Motor neuron (in vitro differentiated cells): ENCODE measurements around the gene GADD45GIP1. TPM values are rescaled to one million over a fixed set of nuclear protein-coding genes. Genes with fewer than 3 reads are reported as not detected.
A peak's percentile ranks its signal among the peaks of the same experiment; 100 is the strongest.
"Not testable (repeated sequence)": the region's sequence is repeated elsewhere in the genome, so short reads cannot be mapped to it uniquely, and the experiment has no call there.

Source experiments
- ATAC-seq, 8 experiments: fragments of 200-7000 bp; cut with Tn5 transposase; replicated peaks in 6 of 8; 2 replicates each; pipeline ENCODE4 v1.8.0; 2021; ENCODE audit warnings: mild to moderate bottlenecking in 8 of 8, moderate library complexity in 8 of 8
- H3K27ac ChIP-seq, 2 donors: fragments of 250-450 bp; sonication (Bioruptor Pico); 2 replicates each; pipeline ENCODE4 v1.9.0; 2021; ENCODE audit warnings: antibody characterized with exemption in 2 of 2, mild to moderate bottlenecking in 2 of 2, moderate library complexity in 1 of 2
- H3K4me1 ChIP-seq, 2 donors: fragments of 250-450 bp; sonication (Bioruptor Pico); replicated peaks in 1 of 2; 2 replicates each; pipeline ENCODE4 v1.6.1; 2021; ENCODE audit warnings: antibody characterized with exemption in 2 of 2, mild to moderate bottlenecking in 2 of 2, moderate library complexity in 1 of 2
- H3K4me3 ChIP-seq, 5 donors: fragments of 250-450 bp; sonication (Bioruptor Pico); 2 replicates each; pipeline ENCODE4 v1.9.0; 2021; ENCODE audit warnings: antibody characterized with exemption in 5 of 5, mild to moderate bottlenecking in 5 of 5, moderate library complexity in 4 of 5
- WGBS, 10 experiments: fragments of 450-650 bp; shearing (Covaris generic); methylation state at CpG; one replicate each; pipeline ENCODE4 v1.0.0; 2022; 5-methylcytosine and 5-hydroxymethylcytosine counted together
- in situ Hi-C, 9 experiments: fragments of 400-800 bp; cut with MboI; loops; one replicate each; pipeline ENCODE4 v1.15.0; 2021; ENCODE audit warnings: low sequenced_read_pairs in 9 of 9, low pct_unique_long_range_greater_than_20kb in 2 of 9; ENCODE audit not compliant: unreplicated experiment in 9 of 9
- total RNA-seq, 8 experiments: library from RNA; unstranded; fragments of 300-600 nt; gene quantifications; 2 replicates each; pipeline versions ENCODE4 v1.2.3 to v1.2.4, GENCODE V29; 2022

GADD45GIP1 gene
- total RNA-seq, 8 experiments from 2014 or later: 18.2 to 51.6 (median 28.3) TPM

DNA sequence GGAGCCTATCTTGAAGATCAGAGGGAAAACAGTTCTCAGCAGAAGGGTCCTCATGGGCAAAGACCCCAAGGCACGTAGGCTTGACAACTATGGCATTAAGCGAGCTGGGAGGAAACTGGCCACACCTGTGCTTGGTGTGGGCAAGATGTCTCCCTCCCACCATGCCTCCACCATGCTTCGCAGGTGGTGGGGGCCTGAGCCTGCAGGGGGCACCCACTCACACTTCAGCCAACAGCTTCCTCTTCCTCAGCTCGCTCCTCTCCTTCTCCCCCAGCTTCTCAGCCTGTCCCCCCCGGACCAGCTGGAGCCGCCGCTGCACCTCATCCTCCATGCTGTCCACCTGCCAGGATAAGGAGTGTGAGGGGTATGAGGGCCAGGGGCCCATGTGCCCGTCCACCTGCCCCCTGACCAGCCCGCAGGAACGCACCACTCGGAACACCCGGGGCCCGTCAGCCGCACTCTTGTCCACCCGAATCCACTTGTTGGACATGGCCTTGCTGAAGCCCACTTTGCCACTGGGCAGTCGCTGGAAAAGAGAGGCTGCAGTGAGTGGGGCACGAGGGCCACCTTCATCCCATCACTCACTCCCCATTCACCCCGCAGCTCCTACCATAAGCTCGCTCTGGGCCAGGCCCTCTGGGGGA, 26.9 kb downstream of the GADD45GIP1 start:
- H3K4me3 ChIP-seq: no peak overlapping the region
- in situ Hi-C loops: no loop called here
- peaks cover 9 to 12% of the 10 kb centered on the region in 2 donors for H3K4me1 ChIP-seq
- ATAC-seq: no peak
- WGBS, 10 experiments: 90 to 100% (median 100%) methylated on average over 1 to 5 of the region's 19 CpGs; no CpG with 5 or more reads in 3 of the 10 experiments
- H3K27ac ChIP-seq: no peak overlapping the region

DNA sequence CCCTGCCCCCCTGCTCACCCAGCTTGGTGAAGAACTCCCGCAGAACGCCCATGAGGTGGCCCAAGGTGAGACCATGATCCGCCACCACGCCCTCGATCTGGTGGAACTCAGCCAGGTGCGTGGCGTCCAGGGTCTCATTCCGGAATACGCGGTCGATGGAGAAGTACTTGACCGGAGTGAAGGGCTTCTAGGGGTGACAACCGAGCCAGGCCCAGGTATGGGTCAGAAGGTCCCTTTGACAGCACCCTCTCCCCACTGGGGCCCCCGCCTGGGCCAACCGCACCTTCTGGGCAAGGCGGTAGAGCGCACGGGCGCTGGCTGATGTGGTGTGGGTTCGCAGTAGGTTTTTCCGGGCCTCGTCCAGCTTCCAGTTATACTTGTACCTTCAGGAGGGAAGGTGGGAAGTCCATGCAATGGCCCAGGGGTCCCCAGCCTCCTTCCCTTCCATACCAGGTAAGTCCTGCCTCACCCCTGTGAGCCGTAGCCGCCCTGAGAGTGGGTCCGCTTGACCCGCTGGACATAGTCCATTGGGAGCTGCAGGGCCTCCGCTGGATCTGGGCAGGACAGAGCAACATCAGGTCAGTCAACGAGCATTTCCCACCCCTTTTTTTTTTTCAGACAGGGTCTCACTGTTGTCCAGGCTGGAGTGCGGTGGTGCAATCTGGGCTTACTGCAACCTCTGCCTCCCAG, 32.3 kb downstream of the GADD45GIP1 start:
- in situ Hi-C loops: no loop called here
- peak in 3 of 8 experiments; percentile 13 to 20 (median 18) for ATAC-seq
- Histone ChIP-seq H3K27ac (no peak overlapping the region), H3K4me1 (no peaks in the 10 kb centered on the region), H3K4me3 (no peak overlapping the region)
- WGBS, 10 experiments: 97 to 100% (median 100%) methylated on average over 1 to 7 of the region's 29 CpGs; no CpG with 5 or more reads in 5 of the 10 experiments

DNA sequence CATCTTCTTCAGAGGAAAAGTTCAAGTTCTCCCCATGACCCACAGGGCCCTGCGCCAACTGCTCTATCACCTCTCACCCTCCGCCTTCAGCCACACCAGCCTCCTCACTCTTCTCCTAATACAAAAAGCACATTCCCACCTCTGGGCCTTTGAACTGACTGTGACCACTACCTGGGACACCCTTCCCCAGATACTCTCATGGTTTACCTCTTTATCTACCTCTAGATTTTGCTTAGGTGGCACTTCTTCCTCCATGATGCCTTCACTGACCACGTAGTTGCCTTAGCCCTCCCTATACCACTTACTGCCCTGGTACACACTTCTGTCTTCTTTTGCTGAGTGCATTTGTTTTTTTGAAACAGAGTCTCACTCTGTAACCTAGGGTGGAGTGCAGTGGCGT, 34.1 kb downstream of the GADD45GIP1 start:
- no peak for ATAC-seq
- in situ Hi-C loops: no loop called here
- Histone ChIP-seq H3K4me1 (no peaks in the 10 kb centered on the region), H3K4me3 (no peak overlapping the region), H3K27ac (no peak overlapping the region)
- 92 to 100% (median 98%) methylated on average over 1 to 4 of the region's 4 CpGs; no CpG with 5 or more reads in 4 of the 10 experiments for WGBS, 10 experiments

DNA sequence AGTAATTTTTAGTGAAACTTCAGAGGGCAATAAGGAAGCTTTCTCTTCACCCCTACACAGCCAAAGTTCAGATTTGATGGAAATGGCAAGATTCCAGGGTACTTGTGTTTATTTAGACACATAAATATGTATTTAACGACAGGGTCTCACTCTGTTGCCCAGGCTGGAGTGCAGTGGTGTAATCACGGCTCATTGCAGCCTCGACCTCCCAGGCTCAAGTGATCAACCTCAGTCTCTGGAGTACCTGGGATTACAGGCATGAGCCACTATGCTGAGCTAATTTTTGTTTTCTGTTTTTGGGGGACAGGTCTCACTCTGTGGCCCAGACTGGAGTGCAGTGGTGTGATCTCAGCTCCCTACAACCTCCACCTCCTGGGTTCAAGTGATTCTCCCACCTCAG, 36.0 kb downstream of the GADD45GIP1 start:
- in situ Hi-C loops: no loop called here
- no peak for ATAC-seq
- Histone ChIP-seq H3K4me3 (no peak overlapping the region), H3K4me1 (no peaks in the 10 kb centered on the region), H3K27ac (no peak overlapping the region)
- 10 to 100% (median 100%) methylated on average over 1 to 3 of the region's 3 CpGs; no CpG with 5 or more reads in 5 of the 10 experiments for WGBS, 10 experiments

DNA sequence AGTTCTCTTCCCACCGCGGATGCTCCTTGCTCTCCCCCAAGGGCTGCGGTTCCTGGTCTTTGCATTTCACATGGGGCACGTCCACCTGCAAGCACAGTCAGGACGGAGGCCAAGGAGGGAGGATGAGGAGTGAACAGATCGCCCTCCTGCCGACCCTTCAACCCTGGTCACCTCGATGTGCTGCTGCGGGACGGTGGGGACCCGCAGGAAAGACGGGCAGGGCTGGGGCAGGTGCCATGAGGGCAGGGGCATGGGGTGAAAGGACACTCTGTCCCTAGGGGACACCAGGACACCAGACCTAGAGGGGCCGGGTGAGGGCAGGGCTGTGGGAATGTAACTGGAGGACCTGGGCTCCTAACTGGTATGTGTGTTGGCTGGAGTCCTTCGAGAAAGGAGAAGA, 38.8 kb downstream of the GADD45GIP1 start:
- in situ Hi-C loops: no loop called here
- Histone ChIP-seq H3K27ac (no peak overlapping the region), H3K4me1 (peaks cover 4 to 8% of the 10 kb centered on the region in 2 donors), H3K4me3 (no peak overlapping the region)
- 80 to 100% (median 85%) methylated on average over 3 to 5 of the region's 14 CpGs; no CpG with 5 or more reads in 5 of the 10 experiments for WGBS, 10 experiments
- ATAC-seq: no peak

DNA sequence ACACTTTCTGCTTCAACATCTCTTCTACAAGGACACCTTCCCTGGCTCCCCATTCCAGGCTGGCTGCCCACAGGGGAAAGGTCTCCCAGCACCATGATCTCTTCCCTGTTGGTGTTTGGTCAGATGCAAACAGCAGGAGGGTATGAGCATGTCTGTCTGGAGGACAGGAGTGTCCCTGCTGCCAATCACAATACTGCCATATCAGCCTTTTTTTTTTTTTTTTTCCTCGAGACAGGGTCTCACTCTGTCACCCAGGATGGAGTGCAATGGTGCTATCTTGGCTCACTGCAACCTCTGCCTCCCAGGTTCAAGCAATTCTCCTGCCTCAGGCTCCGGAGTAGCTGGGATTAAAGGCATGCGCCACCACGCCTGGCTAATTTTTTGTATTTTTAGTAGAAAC, 41.2 kb downstream of the GADD45GIP1 start:
- H3K4me3 ChIP-seq, in situ Hi-C loops, ATAC-seq, H3K27ac ChIP-seq: not testable (repeated sequence)
- peaks cover 15 to 20% of the 10 kb centered on the region in 2 donors for H3K4me1 ChIP-seq
- 29 to 90% (median 75%) methylated on average over 1 to 2 of the region's 4 CpGs; no CpG with 5 or more reads in 7 of the 10 experiments for WGBS, 10 experiments

DNA sequence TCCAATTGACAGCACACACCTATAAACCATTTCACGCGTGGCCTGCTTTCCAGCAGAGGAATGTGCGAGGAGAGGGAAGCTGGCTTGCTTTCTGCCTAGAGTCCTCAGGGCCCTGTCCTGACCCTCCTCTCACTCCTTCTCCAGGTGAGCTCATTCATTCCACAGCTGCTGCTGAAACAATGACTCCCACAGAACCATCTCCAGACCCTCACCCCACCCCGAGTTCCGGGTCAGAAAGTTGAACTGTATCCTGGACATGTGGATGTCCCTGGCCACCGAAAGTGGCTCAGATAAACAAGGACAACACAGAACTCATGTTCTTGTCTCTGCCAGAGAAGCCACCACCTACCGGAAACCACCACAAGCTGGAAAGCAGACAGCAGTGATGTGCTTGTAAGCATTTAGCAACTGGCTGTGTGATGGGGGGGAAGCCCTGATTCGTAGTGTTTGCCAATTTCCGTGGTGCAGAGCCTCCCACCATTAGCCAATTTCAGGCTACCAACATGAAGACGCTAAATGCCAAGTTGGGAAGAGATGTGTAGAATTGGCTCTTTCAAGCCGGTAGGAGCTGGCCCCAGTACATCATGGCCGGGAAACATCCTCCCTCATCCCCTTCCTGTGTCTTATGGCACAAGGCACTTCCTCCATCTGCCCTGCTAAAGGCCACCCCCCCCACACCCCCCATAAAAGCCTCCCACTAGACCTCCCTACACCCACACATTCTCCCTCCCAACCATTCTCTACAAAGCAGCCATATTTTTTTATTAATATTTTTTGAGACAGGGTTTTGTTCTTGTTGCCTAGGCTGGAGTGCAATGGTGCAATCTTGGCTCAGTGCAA, 43.0 kb downstream of the GADD45GIP1 start:
- WGBS, 10 experiments: 20 to 100% (median 80%) methylated on average over 1 to 7 of the region's 12 CpGs; no CpG with 5 or more reads in 2 of the 10 experiments
- H3K4me3 ChIP-seq: no peak overlapping the region
- peak overlapping the region in 1 of 2 donors; percentile 61 for H3K27ac ChIP-seq
- in situ Hi-C loops: no loop called here
- peaks cover 15 to 25% of the 10 kb centered on the region in 2 donors for H3K4me1 ChIP-seq
- ATAC-seq: peak in 2 of 8 experiments; percentile 11 to 15

DNA sequence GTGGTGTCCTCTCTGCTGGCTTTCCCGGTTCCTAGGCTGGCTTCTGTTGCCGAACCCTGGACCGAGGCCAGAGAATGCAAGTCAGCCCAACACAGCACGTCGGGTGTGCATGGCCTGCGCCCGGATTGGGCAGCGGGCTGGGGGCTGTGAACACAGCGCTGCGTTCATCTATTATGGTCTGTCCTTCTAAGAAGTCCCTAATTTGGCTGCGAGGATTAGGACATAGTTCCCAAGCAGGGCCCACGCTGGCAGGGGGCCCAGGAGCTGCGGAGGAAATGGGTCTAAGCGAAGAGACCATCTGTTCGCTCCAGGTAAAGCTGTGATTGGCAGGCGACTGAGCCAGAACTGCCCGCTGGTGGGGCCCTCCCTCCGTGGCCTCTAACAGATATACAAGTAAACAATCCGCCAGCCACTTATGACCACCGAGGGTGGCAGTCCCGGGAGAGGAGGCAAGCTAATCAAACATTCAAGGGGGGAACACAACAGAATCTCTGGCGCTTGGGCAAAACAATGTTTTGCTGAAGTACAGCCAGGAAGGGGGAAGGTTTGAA, 43.9 kb downstream of the GADD45GIP1 start:
- 0 to 31% (median 10%) methylated on average over 1 to 18 of the region's 22 CpGs; no CpG with 5 or more reads in 2 of the 10 experiments for WGBS, 10 experiments
- Histone ChIP-seq H3K4me1 (peaks cover 17 to 33% of the 10 kb centered on the region in 2 donors), H3K27ac (peak overlapping the region in 1 of 2 donors; percentile 61), H3K4me3 (no peak overlapping the region)
- peak; percentile 80 to 89 (median 85) for ATAC-seq
- in situ Hi-C loops: no loop called here

DNA sequence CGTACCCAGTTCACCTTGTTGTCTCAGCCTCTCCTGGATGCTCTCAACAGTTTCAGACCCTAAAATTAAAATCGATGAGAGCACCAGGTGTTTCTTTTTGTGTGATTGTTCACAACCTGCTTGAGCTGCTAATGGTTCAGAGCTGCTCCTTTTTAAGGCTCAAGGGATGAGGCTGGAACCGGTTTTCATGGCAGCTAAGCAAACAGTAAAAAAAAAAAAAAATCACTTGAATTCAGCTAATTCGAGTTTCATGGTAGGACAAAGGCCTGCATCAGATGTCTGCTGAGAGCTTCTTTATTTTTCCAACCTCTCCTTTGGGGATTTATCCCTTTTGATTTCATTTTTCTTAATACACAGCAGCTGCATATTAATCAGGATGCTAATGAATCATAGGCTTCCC, 44.5 kb downstream of the GADD45GIP1 start:
- peak in 6 of 8 experiments; percentile 9 to 58 (median 50) for ATAC-seq
- in situ Hi-C loops: no loop called here
- Histone ChIP-seq H3K27ac (peak overlapping the region in 1 of 2 donors; percentile 61), H3K4me1 (peaks cover 17 to 33% of the 10 kb centered on the region in 2 donors), H3K4me3 (no peak overlapping the region)
- WGBS, 10 experiments: 0 to 60% (median 33%) methylated on average over 1 to 4 of the region's 4 CpGs; no CpG with 5 or more reads in 1 of the 10 experiments

DNA sequence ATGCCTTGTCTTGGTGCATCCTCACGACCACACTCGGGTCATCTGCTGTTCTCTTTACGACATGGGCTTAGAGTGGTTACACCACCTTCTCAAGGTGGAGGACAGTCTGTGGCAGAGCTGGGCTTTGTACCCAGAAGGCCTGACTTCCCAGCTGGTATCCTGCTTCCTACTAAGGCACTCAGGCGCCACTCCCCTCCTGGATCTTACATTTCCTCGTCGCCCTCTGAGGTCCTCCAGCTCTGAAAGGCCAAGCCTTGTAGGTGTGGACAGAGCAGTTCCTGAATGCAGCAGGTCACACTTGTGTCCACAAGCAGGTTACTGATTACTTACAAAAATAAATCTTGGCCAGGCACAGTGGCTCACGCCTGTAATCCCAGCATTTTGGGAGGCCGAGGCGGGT, 49.9 kb downstream of the GADD45GIP1 start:
- Histone ChIP-seq H3K4me3 (no peak overlapping the region), H3K4me1 (peaks cover 3 to 14% of the 10 kb centered on the region in 2 donors), H3K27ac (no peak overlapping the region)
- in situ Hi-C loops: no loop called here
- no peak for ATAC-seq
- 40 to 100% (median 80%) methylated on average over 1 to 2 of the region's 9 CpGs; no CpG with 5 or more reads in 5 of the 10 experiments for WGBS, 10 experiments
